Measurements from ENCODE around the gene IL10RB.

The IL10RB gene

GRCh38 chr21:33265664-33266049, 510 bp upstream of the IL10RB start:
- peak in 18 of 58 donors; percentile 2 to 31 (median 12) for DNase-seq

DNA sequence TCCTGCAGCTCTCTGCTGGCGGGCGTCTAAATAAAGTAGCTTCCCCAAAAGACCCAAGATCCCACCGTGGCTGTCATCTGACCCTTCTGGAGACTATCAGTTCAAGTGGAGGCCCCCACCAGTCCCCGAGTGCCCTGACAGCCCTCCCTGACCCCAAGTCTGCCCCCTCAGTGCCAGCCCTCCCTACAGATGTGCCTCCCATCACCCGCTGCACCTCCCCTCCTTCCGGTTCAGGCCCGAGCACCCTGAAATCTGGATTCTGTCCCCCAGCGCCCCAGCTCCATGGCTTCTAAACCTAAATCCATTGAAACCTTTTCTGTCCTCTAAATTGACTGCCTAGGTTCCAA, 595 bp downstream of the IL10RB start:
- DNase-seq, result peak in 4 of 58 donors; percentile 15 to 41 (median 29)

- no peak for DNase-seq
Observed at GRCh38 chr21:33267250-33267649, 1.1 kb downstream of the IL10RB start.

GRCh38 chr21:33268393-33268736, 2.2 kb downstream of the IL10RB start:
- no peak for DNase-seq

- DNase-seq, result peak in 2 of 58 donors; percentile 2 to 9
Observed at GRCh38 chr21:33268737-33269441, 2.7 kb downstream of the IL10RB start.

DNA sequence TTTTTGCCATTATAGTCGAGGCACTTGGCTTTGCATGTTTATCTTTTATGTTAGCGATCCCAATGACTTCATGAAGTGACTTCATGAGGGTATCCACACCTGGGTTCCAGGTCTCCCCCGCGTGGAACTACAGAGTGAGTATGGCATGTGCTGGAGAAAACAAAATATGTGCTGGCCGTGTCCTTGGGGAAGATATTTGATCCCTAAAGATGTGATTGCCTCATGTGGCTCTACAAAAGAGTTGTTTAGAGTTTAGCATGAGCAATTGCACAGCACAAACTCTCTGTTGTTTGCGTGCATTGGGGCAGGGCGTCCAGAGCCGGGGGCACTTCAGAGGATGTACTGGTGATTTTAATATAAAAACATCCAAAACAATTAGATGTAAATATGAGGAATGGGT, 4.8 kb downstream of the IL10RB start:
- no peak for DNase-seq

DNA sequence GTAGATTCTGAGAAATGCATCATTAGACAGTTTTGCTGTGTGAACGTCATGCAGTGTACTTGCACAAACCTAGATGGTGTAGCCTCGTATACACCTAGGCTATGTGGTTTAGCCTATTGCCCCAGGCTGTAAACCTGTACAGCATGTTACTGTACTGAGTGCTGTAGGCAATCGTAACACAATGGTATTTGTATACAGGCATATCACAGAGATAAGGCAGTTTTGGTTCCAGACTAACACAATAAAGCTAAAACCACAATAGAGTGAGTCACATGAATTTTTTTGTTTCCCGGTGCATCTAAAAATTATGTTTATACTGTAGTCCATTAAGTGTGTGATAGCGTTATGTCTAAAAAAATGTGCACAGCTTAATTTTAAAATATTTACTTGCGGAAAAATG, 6.9 kb downstream of the IL10RB start:
- no peak for DNase-seq

DNA sequence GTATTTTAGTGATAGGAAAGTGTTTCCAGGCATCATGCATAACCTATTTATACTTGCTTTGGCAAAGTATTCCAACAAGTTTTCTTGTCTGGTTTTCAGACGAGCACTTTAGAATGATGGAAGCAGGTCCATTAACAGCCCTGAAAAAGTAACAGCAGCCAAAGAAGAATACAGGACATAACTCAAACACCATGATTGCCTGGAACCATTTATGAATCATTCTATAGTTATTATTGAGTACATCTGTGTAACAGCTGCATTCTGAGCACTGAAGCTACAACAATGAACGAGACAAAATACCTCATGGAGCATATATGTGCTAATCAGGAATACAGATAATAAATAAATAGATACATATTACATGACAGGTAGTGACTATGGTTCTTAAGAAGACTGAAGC, 12.6 kb downstream of the IL10RB start:
- no peak for DNase-seq

- no peak for DNase-seq
Observed at GRCh38 chr21:33279330-33279820, 13.2 kb downstream of the IL10RB start.

DNA sequence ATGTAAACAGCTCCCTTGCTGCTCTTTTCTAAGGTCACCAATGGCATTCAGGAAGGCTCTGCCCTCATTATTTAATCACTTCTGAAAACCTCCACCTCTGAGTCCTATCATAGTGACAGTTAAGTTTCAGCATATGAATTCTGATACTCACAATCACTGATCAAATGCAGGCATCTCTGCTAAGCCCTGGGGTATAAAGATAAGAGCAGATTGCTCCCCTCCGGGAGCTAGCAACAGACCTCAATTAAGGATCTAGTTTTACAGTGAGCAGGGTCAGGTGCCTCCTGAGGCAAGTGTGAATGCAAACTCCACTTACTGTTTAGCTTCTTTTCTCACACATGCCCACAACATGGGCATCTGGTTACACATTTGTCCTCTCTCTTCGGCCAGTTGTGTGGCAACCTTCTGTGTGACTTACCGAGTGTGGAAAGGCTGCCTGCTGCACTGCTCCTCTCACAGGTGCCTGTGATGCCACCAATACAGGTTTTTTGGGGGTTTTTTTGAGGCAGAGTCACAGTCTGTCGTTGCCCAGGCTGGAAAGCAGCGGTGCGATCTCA, 15.0 kb downstream of the IL10RB start:
- DNase-seq, result no peak

GRCh38 chr21:33283203-33283602, 17.0 kb downstream of the IL10RB start:
- DNase-seq, result no peak

DNA sequence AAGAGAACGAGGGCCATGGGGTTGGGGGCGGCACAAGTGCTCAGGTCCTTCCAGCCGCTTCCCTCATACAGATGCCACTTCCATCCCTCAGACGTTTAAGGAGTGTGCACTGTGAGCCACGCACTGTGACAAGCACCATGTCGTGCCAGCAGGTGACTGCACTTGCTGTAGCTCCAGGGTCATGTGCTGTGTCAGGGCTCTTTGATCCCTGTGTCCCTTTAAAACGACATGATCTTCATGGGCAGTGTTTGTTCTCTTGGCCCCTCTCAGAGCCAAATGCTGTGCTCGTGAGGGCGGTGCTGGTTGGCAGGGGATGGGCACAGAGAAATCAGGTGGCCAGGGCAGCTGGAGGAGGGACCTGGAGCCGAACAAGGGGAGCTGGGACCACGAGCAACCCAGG, 19.9 kb downstream of the IL10RB start:
- no peak for DNase-seq

DNA sequence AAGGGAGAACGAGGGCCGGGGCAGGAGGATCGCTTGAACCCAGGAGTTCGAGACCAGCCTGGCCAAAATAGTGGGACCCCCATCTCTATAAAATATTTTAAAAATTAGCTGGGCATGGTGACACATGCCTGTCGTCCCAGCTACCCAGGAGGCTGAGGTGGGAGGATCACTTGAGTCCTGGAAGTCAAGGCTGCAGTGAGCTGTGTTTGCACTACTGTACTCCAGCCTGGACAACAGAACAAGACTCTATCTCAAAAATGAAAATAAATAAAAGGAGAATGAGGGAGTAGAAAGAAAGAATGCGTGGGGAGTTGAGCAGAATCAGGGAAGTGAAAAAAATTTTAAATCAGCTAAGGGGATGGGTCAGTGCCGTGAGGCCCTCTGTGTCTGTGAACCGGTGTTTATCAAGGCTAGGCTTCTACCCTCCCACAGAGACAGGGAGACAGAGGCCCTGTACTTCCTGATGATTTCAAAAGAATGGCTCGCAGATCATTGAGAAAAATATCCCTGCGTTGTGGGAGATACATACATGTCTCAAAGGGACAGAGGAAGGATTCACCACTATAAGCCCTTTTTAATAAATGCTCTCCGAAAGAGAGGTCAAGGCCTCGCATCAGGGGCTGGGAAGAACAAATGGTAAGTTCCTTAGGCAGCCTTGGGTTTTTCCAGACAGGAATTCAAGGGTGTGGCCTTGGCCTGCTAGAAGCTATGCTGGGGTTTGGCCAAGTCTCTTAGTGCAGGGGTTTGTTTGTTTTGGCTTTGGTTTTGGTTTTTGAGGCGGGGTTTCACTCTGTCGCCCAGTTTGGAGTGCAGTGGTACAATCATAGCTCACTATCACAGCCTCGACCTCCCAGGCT, 20.7 kb downstream of the IL10RB start:
- no peak for DNase-seq

DNA sequence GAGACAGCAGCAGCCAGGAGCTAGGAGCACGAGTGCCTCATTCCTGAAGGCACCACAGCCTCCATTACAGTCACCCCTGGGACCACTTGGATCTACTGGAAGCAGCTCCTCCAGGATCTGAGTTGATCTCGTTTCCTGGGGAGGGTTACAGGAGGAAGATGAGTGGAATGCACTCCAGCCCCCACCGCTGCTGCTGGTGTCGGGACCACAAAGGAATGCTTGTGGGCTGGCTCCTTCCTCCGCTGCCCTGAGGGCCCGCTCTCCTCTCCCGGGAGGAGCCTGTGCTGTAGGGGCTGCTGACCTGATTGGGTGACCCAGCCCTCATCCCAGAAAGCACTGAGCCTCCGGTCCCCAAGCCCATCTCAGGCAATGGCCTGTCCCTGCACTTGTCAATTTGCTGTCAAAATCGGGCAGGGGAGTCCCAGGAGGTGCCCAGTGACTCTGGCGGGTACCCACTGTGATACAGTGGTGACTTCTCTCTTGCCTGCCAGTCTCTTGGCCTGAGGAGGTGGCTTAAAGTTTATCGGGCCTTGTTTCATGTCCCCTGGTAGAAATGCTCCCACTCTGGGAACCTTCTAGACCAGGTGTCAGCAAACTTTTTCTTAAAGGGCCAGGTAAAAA, 23.1 kb downstream of the IL10RB start:
- no peak for DNase-seq

DNA sequence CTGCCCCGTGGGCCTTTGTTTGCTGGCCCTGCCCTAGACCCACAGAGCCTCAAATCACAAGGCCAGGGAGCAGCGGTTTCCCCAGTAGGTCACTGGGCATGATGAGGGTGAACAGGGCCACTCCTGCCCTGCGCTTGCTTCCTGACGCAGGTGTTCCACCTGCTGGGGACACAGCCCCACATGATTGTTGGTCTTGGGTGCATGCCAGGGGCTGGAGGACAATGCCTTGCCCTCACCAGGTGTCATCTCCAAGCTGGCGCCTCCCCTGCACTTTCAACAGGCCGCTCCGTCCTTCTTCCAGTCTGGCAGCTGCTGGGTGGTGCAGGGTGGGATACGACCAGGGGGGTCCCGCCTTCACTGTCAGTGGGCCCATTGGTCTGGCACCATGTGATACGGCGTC, 24.3 kb downstream of the IL10RB start:
- DNase-seq, result no peak

DNA sequence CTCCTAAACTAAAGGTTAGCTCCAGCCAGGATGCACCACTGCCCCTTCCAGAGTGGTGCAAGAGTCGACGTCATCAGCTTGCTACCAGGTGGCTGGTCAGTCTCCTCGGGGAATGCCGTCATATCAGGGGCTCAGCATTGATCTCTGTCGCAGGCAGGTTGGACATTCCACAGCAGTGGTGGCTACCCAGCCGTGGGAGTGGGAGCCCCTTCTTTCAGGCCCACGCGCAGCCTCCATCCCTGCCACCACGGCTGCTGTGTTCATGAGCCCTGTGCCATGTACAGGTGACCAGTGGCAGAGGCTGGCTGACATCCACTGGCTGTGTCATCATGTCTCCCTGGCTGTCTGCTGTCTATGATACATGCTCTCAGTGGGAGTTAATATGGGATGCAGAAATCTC, 25.5 kb downstream of the IL10RB start:
- no peak for DNase-seq

- no peak for DNase-seq
Observed at GRCh38 chr21:33292724-33293123, 26.6 kb downstream of the IL10RB start.

DNA sequence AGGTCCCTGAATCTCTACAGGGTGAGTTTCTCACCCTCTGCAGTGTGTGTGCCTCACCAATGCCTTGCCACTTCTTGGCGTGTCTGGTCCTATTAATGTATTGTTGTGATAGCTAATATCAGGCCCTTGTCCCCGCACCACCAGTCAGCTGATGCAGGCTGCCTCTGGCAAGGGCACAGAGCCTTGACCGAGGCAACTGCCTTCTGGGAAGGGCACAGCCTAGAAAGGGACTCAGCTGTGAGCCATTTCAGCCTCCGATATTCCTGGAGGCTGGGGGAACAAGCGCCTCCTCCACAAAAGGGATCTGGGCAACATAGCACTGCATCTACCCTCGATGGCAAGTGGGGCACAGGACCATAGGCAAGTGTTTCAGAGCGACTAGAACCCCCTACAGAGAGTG, 27.0 kb downstream of the IL10RB start:
- peak in 10 of 58 donors; percentile 8 to 34 (median 11) for DNase-seq

GRCh38 chr21:33293811-33294216, 27.6 kb downstream of the IL10RB start:
- no peak for DNase-seq

DNA sequence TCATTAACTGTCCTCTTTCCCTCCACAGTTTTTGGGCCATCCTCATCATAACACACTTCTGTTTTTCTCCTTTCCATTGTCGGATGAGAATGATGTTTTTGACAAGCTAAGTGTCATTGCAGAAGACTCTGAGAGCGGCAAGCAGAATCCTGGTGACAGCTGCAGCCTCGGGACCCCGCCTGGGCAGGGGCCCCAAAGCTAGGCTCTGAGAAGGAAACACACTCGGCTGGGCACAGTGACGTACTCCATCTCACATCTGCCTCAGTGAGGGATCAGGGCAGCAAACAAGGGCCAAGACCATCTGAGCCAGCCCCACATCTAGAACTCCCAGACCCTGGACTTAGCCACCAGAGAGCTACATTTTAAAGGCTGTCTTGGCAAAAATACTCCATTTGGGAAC, 30.0 kb downstream of the IL10RB start:
- no peak for DNase-seq

DNA sequence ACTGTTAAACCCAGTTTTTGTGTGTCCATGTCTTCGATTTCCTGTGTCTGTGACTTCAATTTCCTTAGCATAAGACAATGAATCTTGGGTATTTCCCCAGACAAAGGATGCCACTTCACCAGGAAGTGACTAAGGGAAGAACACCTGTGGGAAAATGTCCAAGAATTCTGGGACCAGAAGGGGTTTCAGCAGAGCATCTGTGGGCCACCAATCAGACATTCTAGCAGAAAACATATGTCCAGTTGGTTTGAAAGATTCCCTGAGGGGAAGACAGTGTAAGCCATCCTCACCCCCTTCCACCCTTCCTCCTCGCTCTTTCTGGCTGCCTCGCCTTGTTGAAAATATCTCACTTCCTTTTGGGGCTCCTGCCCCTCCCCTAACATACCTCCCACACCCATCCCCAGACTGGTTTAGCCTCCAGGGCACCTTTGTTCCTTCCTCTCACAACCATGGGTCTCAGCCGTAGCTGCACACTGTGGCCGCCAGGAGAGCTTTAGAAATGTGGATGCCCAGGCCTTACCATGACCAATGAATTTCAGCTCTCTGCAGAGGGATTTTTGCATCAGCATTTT, 33.1 kb downstream of the IL10RB start:
- DNase-seq, result no peak
